Stomach (tissue), 9 donors: Measurements from ENCODE around the gene OSBPL9. TPM values are rescaled to one million over a fixed set of nuclear protein-coding genes. Genes with fewer than 3 reads are reported as not detected.
A peak's percentile ranks its signal among the peaks of the same experiment; 100 is the strongest.

ENCODE experiments used
- DNase-seq, 2 donors: peaks; one replicate each; pipeline versions ENCODE4 v3.0.0 to v3.0.0-alpha.2; 2013 to 2019
- H3K27ac ChIP-seq, 5 donors: fragments of 200-600 bp in 4 of 5; sonication (generic) in 4 of 5; one replicate each; pipeline ENCODE4 v1.5.1; 2013 to 2019; ENCODE audit warnings: mild to moderate bottlenecking in 1 of 5, moderate library complexity in 1 of 5
- H3K27me3 ChIP-seq, 3 donors: fragments of 200-600 bp; sonication (generic); one replicate each; pipeline ENCODE4 v1.5.1; 2017 to 2019; ENCODE audit warnings: mixed run types in 1 of 3
- H3K36me3 ChIP-seq, 4 donors: fragments of 200-600 bp; sonication (generic); 1 replicate in 3 of 4; 2 replicates in 1 of 4; pipeline ENCODE4 v1.5.1; 2016 to 2019
- H3K4me1 ChIP-seq, 4 donors: fragments of 200-600 bp; sonication (generic); one replicate each; pipeline ENCODE4 v1.5.1; 2016 to 2019
- H3K4me3 ChIP-seq, 4 donors: fragments of 200-600 bp; sonication (generic) in 3 of 4; one replicate each; pipeline ENCODE4 v1.5.1; 2016 to 2019; ENCODE audit warnings: mild to moderate bottlenecking in 1 of 4
- H3K9me3 ChIP-seq, 4 donors: fragments of 200-600 bp; sonication (generic); one replicate each; pipeline ENCODE4 v1.5.1; 2016 to 2019
- CTCF ChIP-seq, 7 experiments: fragments of 450-650 bp in 4 of 7; fragments of 200-600 bp in 3 of 7; sonication (generic) in 3 of 7; IDR thresholded peaks; one replicate each; pipeline ENCODE4 v1.5.1; 2016 to 2019; ENCODE audit warnings: antibody characterized with exemption in 7 of 7, control low read depth in 2 of 7, mild to moderate bottlenecking in 1 of 7
- EP300 ChIP-seq: sonication (generic); formaldehyde crosslinking; IDR thresholded peaks from one replicate; pipeline ENCODE4 v1.6.1; 2017; ENCODE audit warnings: antibody characterized with exemption
- POLR2A ChIP-seq, 4 donors: fragments of 450-650 bp; IDR thresholded peaks; one replicate each; pipeline ENCODE4 v1.6.1; 2016; ENCODE audit warnings: antibody characterized with exemption in 4 of 4, control low read depth in 2 of 4, mild to moderate bottlenecking in 1 of 4, moderate library complexity in 1 of 4
- POLR2AphosphoS5 ChIP-seq, 3 donors: sonication (generic); formaldehyde crosslinking; IDR thresholded peaks; one replicate each; pipeline ENCODE4 v1.6.1; 2016; ENCODE audit warnings: antibody characterized with exemption in 3 of 3
- WGBS, 5 donors: extraction: QIAGEN DNeasy Blood & Tissue Kit in 3 of 5; methylation state at CpG; one replicate each; pipeline versions ENCODE4 v1.1.5 to v1.1.7; 2013 to 2018; 5-methylcytosine and 5-hydroxymethylcytosine counted together
- intact Hi-C: fragments of 100-400 bp; cut with DNase I; formaldehyde crosslinking; loops from one replicate; pipeline ENCODE4 v1.15.1; 2023; ENCODE audit warnings: low total_unique reads
- polyA plus RNA-seq, 3 donors: library from polyadenylated mRNA; stranded (reverse); fragments of 200-250 nt; gene quantifications; one replicate each; pipeline ENCODE4 v1.2.3, GENCODE V29; 2013
- total RNA-seq, 5 donors: library from RNA; depleted of rRNA; stranded (reverse); fragments of >200 nt; gene quantifications; one replicate each; pipeline versions ENCODE4 v1.1.0 to v1.2.3, GENCODE V29; 2014 to 2016
- donor health status: healthy with polysubstance abuse.
- donor health status: Bipolar disorder and iron deficiency.
- donor health status: healthy.

The OSBPL9 gene
- total and polyA plus RNA-seq, 8 donors = 29.8 to 461 (median 109) TPM

GRCh38 chr1:51784997-51785421, 168.1 kb downstream of the OSBPL9 start:
- no peak overlapping the region for H3K4me3 ChIP-seq
- no peaks in the 10 kb centered on the region for H3K4me1 ChIP-seq
- DNase-seq = peak in 1 of 2 donors; percentile 12
- H3K36me3 ChIP-seq = peaks cover 59 to 100% (median 100%) of the 10 kb centered on the region in 4 donors
- WGBS, 5 donors = 66 to 78% (median 71%) methylated on average over 4 of the region's 4 CpGs
- intact Hi-C loops = no loop called here
- no peaks in the 10 kb centered on the region for H3K9me3 ChIP-seq
- peak overlapping the region in 1 of 5 donors; percentile 14 for H3K27ac ChIP-seq
- TF ChIP-seq POLR2A (IDR thresholded peaks at IDR 0.05) (no peak), CTCF (IDR thresholded peaks at IDR 0.05) (no peak)
- no peaks in the 10 kb centered on the region for H3K27me3 ChIP-seq

DNA sequence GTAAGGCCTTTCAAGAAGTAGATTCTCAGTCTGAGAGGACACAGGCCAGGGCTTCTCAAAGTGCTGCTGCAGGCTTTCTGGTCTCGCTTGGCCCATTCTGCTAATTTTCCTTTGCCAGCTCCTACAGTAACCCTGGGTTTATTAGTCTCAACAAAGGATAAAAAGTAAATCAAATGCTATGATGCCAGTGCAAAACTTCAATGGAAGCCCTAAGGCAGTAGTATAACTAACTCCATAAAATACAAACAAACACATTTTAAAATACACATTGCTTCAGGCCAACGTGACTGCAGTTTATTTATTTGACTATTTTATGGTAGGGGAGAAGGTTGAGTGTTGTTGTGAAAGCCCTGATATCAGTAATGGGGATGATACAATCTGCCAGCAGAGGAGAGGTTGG, 172.0 kb downstream of the OSBPL9 start:
- DNase-seq = no peak
- TF ChIP-seq POLR2A (IDR thresholded peaks at IDR 0.05) (no peak), POLR2AphosphoS5 (IDR thresholded peaks at IDR 0.05) (no peak), CTCF (IDR thresholded peaks at IDR 0.05) (no peak), EP300 (no peak)
- Histone ChIP-seq H3K27ac (no peak overlapping the region), H3K4me3 (no peak overlapping the region), H3K9me3 (no peaks in the 10 kb centered on the region), H3K4me1 (peaks cover 0 to 10% (median 0%) of the 10 kb centered on the region in 4 donors), H3K36me3 (peaks cover 78 to 100% (median 100%) of the 10 kb centered on the region in 4 donors), H3K27me3 (no peaks in the 10 kb centered on the region)
- WGBS, 5 donors = 52 to 71% (median 62%) methylated on average over 2 of the region's 2 CpGs
- intact Hi-C loops = no loop called here

- H3K36me3 ChIP-seq = peaks cover 82 to 100% (median 100%) of the 10 kb centered on the region in 4 donors
- intact Hi-C loops = no loop called here
- no peaks in the 10 kb centered on the region for H3K27me3 ChIP-seq
- WGBS, 5 donors = 82 to 100% (median 94%) methylated on average over 1 of the region's 1 CpG
- no peak for DNase-seq
- H3K4me1 ChIP-seq = peaks cover 0 to 10% (median 0%) of the 10 kb centered on the region in 4 donors
- H3K27ac ChIP-seq = no peak overlapping the region
- no peaks in the 10 kb centered on the region for H3K9me3 ChIP-seq
- no peak for TF ChIP-seq POLR2A (IDR thresholded peaks at IDR 0.05)
- no peak for TF ChIP-seq POLR2AphosphoS5 (IDR thresholded peaks at IDR 0.05)
- no peak for TF ChIP-seq EP300
- TF ChIP-seq CTCF (IDR thresholded peaks at IDR 0.05) = no peak
- H3K4me3 ChIP-seq = no peak overlapping the region
Measured at GRCh38 chr1:51789342-51789741, 172.4 kb downstream of the OSBPL9 start.

GRCh38 chr1:51790385-51790784, 173.5 kb downstream of the OSBPL9 start:
- Histone ChIP-seq H3K9me3 (no peaks in the 10 kb centered on the region), H3K36me3 (peaks cover 83 to 100% (median 100%) of the 10 kb centered on the region in 4 donors), H3K4me3 (no peak overlapping the region), H3K27me3 (no peaks in the 10 kb centered on the region), H3K4me1 (peaks cover 0 to 10% (median 0%) of the 10 kb centered on the region in 4 donors), H3K27ac (peak overlapping the region in 1 of 5 donors; percentile 7)
- DNase-seq = no peak
- intact Hi-C loops = no loop called here
- 92 to 97% (median 92%) methylated on average over 6 of the region's 6 CpGs for WGBS, 5 donors
- TF ChIP-seq EP300 = no peak
- no peak for TF ChIP-seq POLR2A (IDR thresholded peaks at IDR 0.05)
- TF ChIP-seq CTCF (IDR thresholded peaks at IDR 0.05) = no peak
- TF ChIP-seq POLR2AphosphoS5 (IDR thresholded peaks at IDR 0.05) = no peak
